Adipose tissue (tissue), 3 donors: ENCODE measurements around the gene DDX17. TPM values are rescaled to one million over a fixed set of nuclear protein-coding genes. Genes with fewer than 3 reads are reported as not detected.

Source experiments
- H3K27ac ChIP-seq: one replicate; pipeline ENCODE4 v1.5.1; 2013; ENCODE audit warnings: low read depth, low read length
- WGBS, 3 donors: extraction: QIAGEN DNeasy Blood & Tissue Kit; methylation state at CpG; one replicate each; pipeline ENCODE4 v1.1.7; 2013; 5-methylcytosine and 5-hydroxymethylcytosine counted together
- polyA plus RNA-seq, 3 donors: library from polyadenylated mRNA; stranded (reverse); fragments of 200-250 nt; gene quantifications; one replicate each; pipeline ENCODE4 v1.2.3, GENCODE V29; 2013
- donor health status: healthy with polysubstance abuse.
- donor health status: Bipolar disorder and iron deficiency.
- donor health status: healthy.

The DDX17 gene
- polyA plus RNA-seq, 3 donors = 124 to 144 (median 140) TPM

DNA sequence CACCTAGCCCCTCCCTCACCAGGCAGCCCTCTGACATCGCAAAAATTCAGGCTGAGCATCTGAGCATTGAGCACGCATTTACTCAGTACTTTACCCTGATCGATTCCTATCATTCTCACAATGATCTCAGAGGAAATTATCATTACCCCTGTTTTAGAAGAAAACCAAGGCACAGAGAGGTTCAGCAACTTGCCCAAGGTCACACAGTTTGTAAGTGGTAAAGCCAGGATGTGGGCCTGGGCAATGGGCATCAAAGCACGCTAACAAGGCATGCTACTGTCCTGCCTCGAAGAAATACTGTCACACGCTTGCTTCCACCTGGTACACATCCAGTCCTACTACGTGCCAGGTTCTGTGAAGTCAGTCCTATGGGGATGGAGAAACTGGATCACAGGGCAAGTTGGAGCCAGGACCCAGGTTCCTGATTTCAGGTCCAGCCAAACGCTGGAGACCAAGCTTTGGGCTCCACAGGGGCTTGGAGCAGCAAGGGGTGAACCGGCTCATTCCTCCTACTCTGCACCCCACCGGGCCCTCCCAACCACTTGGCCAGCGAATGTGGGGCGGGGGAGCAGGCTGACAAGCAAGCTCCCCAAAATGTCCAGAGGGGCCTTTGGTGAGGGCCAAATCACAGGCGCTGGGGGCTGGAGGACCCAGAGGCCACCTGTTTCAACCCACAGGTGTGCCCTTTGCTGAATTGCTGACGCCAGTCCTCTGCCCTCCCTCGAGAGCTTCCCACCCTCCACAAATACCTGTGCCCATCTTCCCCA, 69.3 kb downstream of the DDX17 start:
- 88 to 90% (median 89%) methylated on average over 15 of the region's 15 CpGs for WGBS, 3 donors

GRCh38 chr22:38435965-38436364, 70.1 kb downstream of the DDX17 start:
- no peak overlapping the region for H3K27ac ChIP-seq
- WGBS, 3 donors = 59 to 65% (median 63%) methylated on average over 4 of the region's 4 CpGs

More for the DNA sequence above, 69.3 kb downstream of the DDX17 start:
- H3K27ac ChIP-seq = no peak overlapping the region

- no peak overlapping the region for H3K27ac ChIP-seq
- 68 to 80% (median 80%) methylated on average over 4 of the region's 4 CpGs for WGBS, 3 donors
Measured at GRCh38 chr22:38435010-38435409, 71.1 kb downstream of the DDX17 start.

GRCh38 chr22:38433871-38434270, 72.2 kb downstream of the DDX17 start:
- 76 to 83% (median 80%) methylated on average over 8 of the region's 8 CpGs for WGBS, 3 donors

More at GRCh38 chr22:38433871-38434270, 72.2 kb downstream of the DDX17 start:
- H3K27ac ChIP-seq = no peak overlapping the region

Other genes starting within 250 kb of the DDX17 start
- gene TMEM184B, start 233.3 kb downstream of the DDX17 start, polyA plus RNA-seq = 10 to 100 TPM; 14.0 to 50.2 (median 37.3) TPM
- gene CSNK1E, start 188.9 kb downstream of the DDX17 start, polyA plus RNA-seq = 100 to 1,000 TPM in 2 of 3 donors, 10 to 100 TPM in 1; 77.8 to 139 (median 123) TPM
- gene KCNJ4, start 51.1 kb downstream of the DDX17 start, polyA plus RNA-seq = not detected
- gene KDELR3, start 38.2 kb downstream of the DDX17 start, polyA plus RNA-seq = 10 to 100 TPM in 1 of 3 donors, 1 to 10 TPM in 2; 6.5 to 24.2 (median 8.0) TPM
- gene DMC1, start 63.9 kb upstream of the DDX17 start, polyA plus RNA-seq = 10 to 100 TPM in 1 of 3 donors, under 1 TPM in 2; 0.16 to 18.2 (median 0.23) TPM
- gene FAM227A, start 150.1 kb upstream of the DDX17 start, polyA plus RNA-seq = under 1 TPM in 2 of 3 donors, not detected in 1; 0.04 to 0.15 TPM
- gene CBY1, start 150.3 kb upstream of the DDX17 start, polyA plus RNA-seq = 10 to 100 TPM; 22.8 to 69.5 (median 23.6) TPM
- 10 to 100 TPM; 18.6 to 48.8 (median 39.9) TPM for gene TOMM22, start 175.6 kb upstream of the DDX17 start, polyA plus RNA-seq
- 10 to 100 TPM; 22.5 to 37.8 (median 34.1) TPM for gene JOSD1, start 194.6 kb upstream of the DDX17 start, polyA plus RNA-seq
- gene GTPBP1, start 199.6 kb upstream of the DDX17 start, polyA plus RNA-seq = 10 to 100 TPM; 13.2 to 20.9 (median 13.9) TPM
- 100 to 1,000 TPM in 1 of 3 donors, 10 to 100 TPM in 2; 76.8 to 218 (median 76.9) TPM for gene SUN2, start 249.7 kb upstream of the DDX17 start, polyA plus RNA-seq